Keratinocyte (primary cell): ENCODE results near the gene SETBP1.

Experiments used
- EZH2 ChIP-seq: IDR thresholded peaks from one replicate; pipeline ENCODE4 v1.6.1; 2012; ENCODE audit warnings: inconsistent platforms, mild to moderate bottlenecking, low read length, moderate library complexity
- TF ChIP-seq, protein P1 (sequence below), 3 experiments: IDR thresholded peaks in 1 of 3; conservative IDR thresholded peaks in 1 of 3; optimal IDR thresholded peaks in 1 of 3; 2 replicates in 2 of 3; 3 replicates in 1 of 3; pipeline versions ENCODE3 to v1.5.1; 2011; ENCODE audit warnings: low read length in 3 of 3, mild to moderate bottlenecking in 3 of 3, moderate library complexity in 2 of 3, control low read depth in 1 of 3, inconsistent platforms in 1 of 3; ENCODE audit not compliant: insufficient read depth in 2 of 3; ENCODE audit errors: extremely low read depth in 1 of 3

DNA sequence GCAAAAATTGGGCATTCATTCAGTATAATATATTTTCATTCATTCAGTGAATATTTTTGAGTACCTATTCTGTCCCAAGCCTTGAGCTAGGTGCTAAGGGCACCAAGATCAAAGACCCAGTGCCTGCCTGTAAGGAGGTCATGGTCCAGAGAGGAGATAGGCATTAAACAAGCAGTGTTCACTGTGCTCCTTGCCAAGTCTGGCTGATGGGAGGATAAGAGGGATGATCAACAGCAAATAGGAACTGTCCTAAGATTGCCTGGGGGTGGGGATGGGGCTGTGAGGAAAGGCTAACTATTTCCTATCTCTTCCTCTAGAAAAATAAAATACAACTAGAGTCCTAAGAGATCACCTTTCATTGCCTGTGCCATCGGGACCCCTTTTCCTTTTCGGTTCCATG lies 60.4 kb downstream of the SETBP1 start:
- TF ChIP-seq, protein P1, sequence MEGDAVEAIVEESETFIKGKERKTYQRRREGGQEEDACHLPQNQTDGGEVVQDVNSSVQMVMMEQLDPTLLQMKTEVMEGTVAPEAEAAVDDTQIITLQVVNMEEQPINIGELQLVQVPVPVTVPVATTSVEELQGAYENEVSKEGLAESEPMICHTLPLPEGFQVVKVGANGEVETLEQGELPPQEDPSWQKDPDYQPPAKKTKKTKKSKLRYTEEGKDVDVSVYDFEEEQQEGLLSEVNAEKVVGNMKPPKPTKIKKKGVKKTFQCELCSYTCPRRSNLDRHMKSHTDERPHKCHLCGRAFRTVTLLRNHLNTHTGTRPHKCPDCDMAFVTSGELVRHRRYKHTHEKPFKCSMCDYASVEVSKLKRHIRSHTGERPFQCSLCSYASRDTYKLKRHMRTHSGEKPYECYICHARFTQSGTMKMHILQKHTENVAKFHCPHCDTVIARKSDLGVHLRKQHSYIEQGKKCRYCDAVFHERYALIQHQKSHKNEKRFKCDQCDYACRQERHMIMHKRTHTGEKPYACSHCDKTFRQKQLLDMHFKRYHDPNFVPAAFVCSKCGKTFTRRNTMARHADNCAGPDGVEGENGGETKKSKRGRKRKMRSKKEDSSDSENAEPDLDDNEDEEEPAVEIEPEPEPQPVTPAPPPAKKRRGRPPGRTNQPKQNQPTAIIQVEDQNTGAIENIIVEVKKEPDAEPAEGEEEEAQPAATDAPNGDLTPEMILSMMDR (optimal IDR thresholded peaks at IDR 0.05 in 1 of 3, IDR thresholded peaks at IDR 0.05 in 1 of 3, conservative IDR thresholded peaks at IDR 0.05 in 1 of 3; ENCODE audit: extremely low read depth in 1 of 3, insufficient read depth in 2 of 3, low read length in 3 of 3), result no peak
- no peak for TF ChIP-seq EZH2
